ENCODE data around the gene TMPRSS13. TPM values are rescaled to one million over a fixed set of nuclear protein-coding genes. Genes with fewer than 3 reads are reported as not detected.

TMPRSS13 gene
- total RNA-seq, 1 donor from 2014 or later, result 6.9 TPM

DNA sequence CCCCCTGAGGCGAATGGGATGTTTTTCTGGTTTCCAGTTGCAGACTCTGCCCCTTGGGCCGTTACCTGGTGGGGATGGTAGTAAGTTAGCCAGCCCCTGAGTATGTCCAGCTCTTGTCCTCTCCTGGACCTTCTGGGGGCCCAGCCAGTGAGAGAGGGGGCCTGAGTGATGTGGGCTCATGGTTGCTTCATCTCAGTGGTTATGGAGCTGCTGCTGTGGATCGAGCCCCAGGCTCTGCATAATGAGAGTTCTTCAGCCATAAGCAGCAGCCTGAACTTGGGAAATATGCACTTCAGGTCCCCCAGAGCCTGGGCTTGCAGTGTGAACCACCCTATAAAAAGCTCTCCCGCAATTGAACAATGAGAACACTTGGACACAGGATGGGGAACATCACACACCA, 5.9 kb downstream of the TMPRSS13 start:
- H3K4me1 Mint-ChIP-seq (ENCODE audit: unreplicated experiment), result no peaks in the 10 kb centered on the region

DNA sequence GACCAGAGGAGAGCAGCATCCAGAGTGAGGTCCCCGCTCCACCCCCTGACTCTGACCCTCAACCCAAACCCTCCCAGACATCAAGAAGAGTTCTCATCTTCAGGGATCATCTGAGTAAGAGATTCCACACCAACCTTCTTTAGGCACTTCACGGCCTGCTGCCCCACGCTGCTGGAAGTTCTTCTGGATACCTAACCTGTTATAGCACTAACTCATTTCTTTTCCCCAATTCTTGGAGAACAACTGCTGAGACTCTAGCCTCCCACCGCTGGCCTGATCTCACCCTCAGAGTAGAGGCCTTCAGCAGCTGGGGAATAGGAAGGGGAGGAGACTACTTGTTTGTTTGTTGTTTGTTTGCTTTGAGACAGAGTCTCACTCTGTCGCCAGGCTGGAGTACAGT, 7.3 kb downstream of the TMPRSS13 start:
- no peaks in the 10 kb centered on the region for H3K27me3 Mint-ChIP-seq
- H3K36me3 Mint-ChIP-seq, result no peaks in the 10 kb centered on the region
- no peak overlapping the region for H3K27ac Mint-ChIP-seq
- no peaks in the 10 kb centered on the region for H3K9me3 Mint-ChIP-seq
- no peaks in the 10 kb centered on the region for H3K4me1 Mint-ChIP-seq (ENCODE audit: unreplicated experiment)
- TF ChIP-seq, protein P1, sequence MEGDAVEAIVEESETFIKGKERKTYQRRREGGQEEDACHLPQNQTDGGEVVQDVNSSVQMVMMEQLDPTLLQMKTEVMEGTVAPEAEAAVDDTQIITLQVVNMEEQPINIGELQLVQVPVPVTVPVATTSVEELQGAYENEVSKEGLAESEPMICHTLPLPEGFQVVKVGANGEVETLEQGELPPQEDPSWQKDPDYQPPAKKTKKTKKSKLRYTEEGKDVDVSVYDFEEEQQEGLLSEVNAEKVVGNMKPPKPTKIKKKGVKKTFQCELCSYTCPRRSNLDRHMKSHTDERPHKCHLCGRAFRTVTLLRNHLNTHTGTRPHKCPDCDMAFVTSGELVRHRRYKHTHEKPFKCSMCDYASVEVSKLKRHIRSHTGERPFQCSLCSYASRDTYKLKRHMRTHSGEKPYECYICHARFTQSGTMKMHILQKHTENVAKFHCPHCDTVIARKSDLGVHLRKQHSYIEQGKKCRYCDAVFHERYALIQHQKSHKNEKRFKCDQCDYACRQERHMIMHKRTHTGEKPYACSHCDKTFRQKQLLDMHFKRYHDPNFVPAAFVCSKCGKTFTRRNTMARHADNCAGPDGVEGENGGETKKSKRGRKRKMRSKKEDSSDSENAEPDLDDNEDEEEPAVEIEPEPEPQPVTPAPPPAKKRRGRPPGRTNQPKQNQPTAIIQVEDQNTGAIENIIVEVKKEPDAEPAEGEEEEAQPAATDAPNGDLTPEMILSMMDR (conservative IDR thresholded peaks at IDR 0.05), result no peak
- H3K4me3 Mint-ChIP-seq, result no peak overlapping the region
- no peak for DNase-seq (ENCODE audit: extremely low spot score, unreplicated experiment)

More for the DNA sequence above, 5.9 kb downstream of the TMPRSS13 start:
- no peaks in the 10 kb centered on the region for H3K36me3 Mint-ChIP-seq
- TF ChIP-seq, protein P1 (conservative IDR thresholded peaks at IDR 0.05), result no peak
- DNase-seq (ENCODE audit: extremely low spot score, unreplicated experiment), result no peak
- H3K9me3 Mint-ChIP-seq, result no peaks in the 10 kb centered on the region
- no peak overlapping the region for H3K4me3 Mint-ChIP-seq
- H3K27me3 Mint-ChIP-seq, result peaks cover 3% of the 10 kb centered on the region
- H3K27ac Mint-ChIP-seq, result no peak overlapping the region

DNA sequence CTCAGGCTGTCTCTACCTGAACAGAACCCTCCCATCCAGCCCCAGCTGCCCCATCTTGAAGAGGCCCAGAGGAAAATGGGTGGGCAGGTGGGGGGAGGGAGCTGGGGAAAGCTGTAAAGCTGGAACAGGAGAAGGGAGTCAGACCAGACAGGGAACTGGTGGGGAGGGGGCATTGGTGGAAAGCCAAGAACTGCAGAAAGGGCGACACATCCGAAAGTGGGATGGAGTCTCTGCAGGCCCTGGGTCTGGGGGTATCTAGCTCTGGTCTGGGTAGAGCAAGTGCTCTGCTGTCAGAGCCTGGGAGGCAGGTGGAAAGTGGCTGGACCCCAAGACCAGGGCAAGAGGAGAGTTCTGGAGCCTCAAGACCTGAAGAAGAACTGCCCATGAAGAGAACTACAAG, 7.7 kb downstream of the TMPRSS13 start:
- TF ChIP-seq, protein P1 (conservative IDR thresholded peaks at IDR 0.05), result no peak
- no peaks in the 10 kb centered on the region for H3K4me1 Mint-ChIP-seq (ENCODE audit: unreplicated experiment)
- H3K9me3 Mint-ChIP-seq, result no peaks in the 10 kb centered on the region
- DNase-seq (ENCODE audit: extremely low spot score, unreplicated experiment), result no peak
- no peak overlapping the region for H3K27ac Mint-ChIP-seq
- H3K36me3 Mint-ChIP-seq, result peaks cover 1% of the 10 kb centered on the region
- no peak overlapping the region for H3K4me3 Mint-ChIP-seq
- peaks cover under 1% of the 10 kb centered on the region for H3K27me3 Mint-ChIP-seq

DNA sequence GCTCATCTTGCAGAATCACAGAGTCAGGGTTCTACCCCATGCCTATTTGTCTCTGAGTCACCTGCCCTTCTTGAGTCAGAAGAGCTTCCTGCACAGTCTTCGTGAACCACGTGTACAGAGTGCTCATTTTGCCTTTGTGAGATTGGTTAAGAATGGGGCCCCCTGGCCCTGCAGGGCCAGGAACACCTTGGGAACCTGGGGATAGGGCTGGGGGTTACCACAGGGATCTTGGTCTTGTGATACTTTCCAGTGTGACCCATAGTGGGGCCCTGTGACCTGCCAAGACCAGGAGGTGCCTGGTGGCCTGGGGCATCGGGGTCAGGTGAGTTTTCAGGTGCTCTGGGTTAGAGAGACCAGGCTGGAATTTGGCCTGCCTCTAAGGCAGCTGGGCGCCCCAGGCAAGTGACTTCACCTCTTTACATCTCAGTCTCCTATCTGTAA, 9.4 kb downstream of the TMPRSS13 start:
- Mint-ChIP-seq H3K27me3 (peaks cover 8% of the 10 kb centered on the region), H3K4me3 (no peak overlapping the region), H3K9me3 (no peaks in the 10 kb centered on the region), H3K27ac (no peak overlapping the region), H3K36me3 (peaks cover 3% of the 10 kb centered on the region), H3K4me1 (ENCODE audit: unreplicated experiment) (peaks cover 5% of the 10 kb centered on the region)
- TF ChIP-seq, protein P1 (conservative IDR thresholded peaks at IDR 0.05), result no peak
- no peak for DNase-seq (ENCODE audit: extremely low spot score, unreplicated experiment)

DNA sequence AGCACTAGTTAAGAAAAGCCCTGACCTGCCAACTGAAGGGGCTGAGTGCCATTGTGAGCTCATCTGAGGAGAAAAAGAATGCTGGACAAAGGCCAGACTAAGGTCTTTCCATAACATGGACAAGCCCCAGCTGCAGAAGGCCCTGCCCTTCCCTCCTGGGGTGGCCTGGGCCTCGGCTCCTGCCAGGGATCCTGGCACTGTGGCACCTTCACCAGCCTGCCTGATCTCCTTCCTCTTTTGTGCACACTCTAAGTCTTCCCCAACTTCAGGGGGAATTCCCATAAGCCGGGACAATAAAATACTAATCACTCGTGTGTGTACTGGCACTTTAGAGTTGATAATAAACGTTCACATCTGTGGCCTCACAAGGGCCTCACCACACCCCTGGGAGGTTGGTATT, 9.9 kb downstream of the TMPRSS13 start:
- Mint-ChIP-seq H3K9me3 (no peaks in the 10 kb centered on the region), H3K36me3 (peaks cover 3% of the 10 kb centered on the region), H3K27me3 (peaks cover 9% of the 10 kb centered on the region), H3K27ac (no peak overlapping the region), H3K4me1 (ENCODE audit: unreplicated experiment) (peaks cover 10% of the 10 kb centered on the region), H3K4me3 (no peak overlapping the region)
- TF ChIP-seq, protein P1 (conservative IDR thresholded peaks at IDR 0.05), result no peak
- no peak for DNase-seq (ENCODE audit: extremely low spot score, unreplicated experiment)
